ENCODE measurements around the gene HINT3. TPM values are rescaled to one million over a fixed set of nuclear protein-coding genes. Genes with fewer than 3 reads are reported as not detected.

Gene HINT3
- total and polyA plus RNA-seq, 2 of the 13 experiments (the other 11 are each of a cell fraction or from before 2014, with no cell fraction given): 3.1 to 22.8 TPM

GRCh38 chr6:125951323-125951722 is 5.2 kb upstream of the HINT3 start (continued):
- TF ChIP-seq ZNF704 (CRISPR knock-in tag; IDR thresholded peaks at IDR 0.05; ENCODE audit: borderline replicate concordance) (no peak), ZBTB20 (CRISPR knock-in tag; IDR thresholded peaks at IDR 0.05; ENCODE audit: borderline replicate concordance, low read depth) (no peak), NCOA2 (CRISPR knock-in tag; IDR thresholded peaks at IDR 0.05) (no peak), BCL6 (CRISPR knock-in tag; IDR thresholded peaks at IDR 0.05) (no peak), E2F1 (CRISPR knock-in tag; IDR thresholded peaks at IDR 0.05) (no peak), ZNF33A (CRISPR knock-in tag; IDR thresholded peaks at IDR 0.05; ENCODE audit: borderline replicate concordance) (no peak), HES4 (CRISPR knock-in tag; IDR thresholded peaks at IDR 0.05; ENCODE audit: borderline replicate concordance) (no peak), PHF5A (CRISPR knock-in tag; IDR thresholded peaks at IDR 0.05; ENCODE audit: low read depth, unreplicated experiment) (no peak), MYC (CRISPR knock-in tag; IDR thresholded peaks at IDR 0.05; ENCODE audit: borderline replicate concordance) (no peak), TEAD3 (CRISPR knock-in tag; optimal IDR thresholded peaks at IDR 0.05; ENCODE audit: borderline replicate concordance) (peak; percentile 62), MLLT10 (CRISPR knock-in tag; IDR thresholded peaks at IDR 0.05) (no peak), ZNF350 (CRISPR knock-in tag; IDR thresholded peaks at IDR 0.05; ENCODE audit: borderline replicate concordance, low read depth) (no peak), HIVEP1 (CRISPR knock-in tag; IDR thresholded peaks at IDR 0.05) (no peak), MED1 (CRISPR knock-in tag; IDR thresholded peaks at IDR 0.05) (no peak), ZNF550 (CRISPR knock-in tag; IDR thresholded peaks at IDR 0.05; ENCODE audit: borderline replicate concordance) (no peak), RNF219 (CRISPR knock-in tag; IDR thresholded peaks at IDR 0.05) (no peak), KDM4B (CRISPR knock-in tag; IDR thresholded peaks at IDR 0.05) (no peak), ZNF556 (CRISPR knock-in tag; IDR thresholded peaks at IDR 0.05; ENCODE audit: borderline replicate concordance) (no peak), TFAP4 (IDR thresholded peaks at IDR 0.05; ENCODE audit: borderline replicate concordance, low read depth) (peak; percentile 35; the same call in 1 of the 2 replicates), ZBTB44 (CRISPR knock-in tag; IDR thresholded peaks at IDR 0.05) (no peak), ZNF510 (CRISPR knock-in tag; IDR thresholded peaks at IDR 0.05; ENCODE audit: low read depth) (no peak), ZFY (CRISPR knock-in tag; IDR thresholded peaks at IDR 0.05) (no peak), ZKSCAN8 (CRISPR knock-in tag; IDR thresholded peaks at IDR 0.05; ENCODE audit: borderline replicate concordance) (0 out of 2 replicates have a peak, but pooled peaks have one; percentile 24), SMYD3 (CRISPR knock-in tag; IDR thresholded peaks at IDR 0.05) (no peak), FOXA1 (IDR thresholded peaks at IDR 0.05) (no peak), FOXA1 (CRISPR knock-in tag; IDR thresholded peaks at IDR 0.05) (no peak)
